Muscle of leg (tissue), 11 donors: ENCODE results near the gene ELP6. TPM values are rescaled to one million over a fixed set of nuclear protein-coding genes. Genes with fewer than 3 reads are reported as not detected.
"Not testable (repeated sequence)": the region's sequence is repeated elsewhere in the genome, so short reads cannot be mapped to it uniquely, and the experiment has no call there.

Source experiments
- DNase-seq: peaks from one replicate; pipeline ENCODE4 v3.0.0; 2013
- H3K27ac ChIP-seq: one replicate; pipeline ENCODE4 v1.5.1; 2013; ENCODE audit warnings: mild to moderate bottlenecking, low read length, control low read depth
- H3K27me3 ChIP-seq: one replicate; pipeline ENCODE4 v1.6.1; 2013; ENCODE audit warnings: low read length; ENCODE audit not compliant: control insufficient read depth, insufficient read depth
- H3K36me3 ChIP-seq: one replicate; pipeline ENCODE4 v1.6.1; 2013; ENCODE audit warnings: low read length; ENCODE audit not compliant: control insufficient read depth, insufficient read depth
- H3K4me1 ChIP-seq: one replicate; pipeline ENCODE4 v1.6.1; 2013; ENCODE audit warnings: low read length; ENCODE audit not compliant: control insufficient read depth, insufficient read depth
- H3K4me3 ChIP-seq: one replicate; pipeline ENCODE4 v1.5.1; 2013; ENCODE audit warnings: low read length, control low read depth
- H3K9me3 ChIP-seq: replicated peaks from 2 replicates; pipeline ENCODE4 v1.6.1; 2013; ENCODE audit warnings: low read depth, low read length; ENCODE audit not compliant: control insufficient read depth
- WGBS: methylation state at CpG from one replicate; pipeline ENCODE4 v1.1.5; 2013; ENCODE audit warnings: missing lambda C conversion rate; ENCODE audit not compliant: insufficient coverage; 5-methylcytosine and 5-hydroxymethylcytosine counted together
- polyA plus RNA-seq, 8 donors: library from polyadenylated mRNA; unstranded; fragments of 120-200 nt; gene quantifications; one replicate each; pipeline versions ENCODE4 v1.2.1 to v1.2.3, GENCODE V29; 2013; ENCODE audit warnings: inconsistent platforms in 1 of 8, low replicate concordance in 1 of 8; ENCODE audit not compliant: insufficient read length in 8 of 8, insufficient read depth in 1 of 8
- total RNA-seq: library from RNA; stranded (reverse); fragments of 120-200 nt; gene quantifications from one replicate; pipeline ENCODE4 v1.2.4, GENCODE V29; 2013

Gene ELP6
- total and polyA plus RNA-seq, 9 donors, result 26.9 to 33.9 (median 28.4) TPM

DNA sequence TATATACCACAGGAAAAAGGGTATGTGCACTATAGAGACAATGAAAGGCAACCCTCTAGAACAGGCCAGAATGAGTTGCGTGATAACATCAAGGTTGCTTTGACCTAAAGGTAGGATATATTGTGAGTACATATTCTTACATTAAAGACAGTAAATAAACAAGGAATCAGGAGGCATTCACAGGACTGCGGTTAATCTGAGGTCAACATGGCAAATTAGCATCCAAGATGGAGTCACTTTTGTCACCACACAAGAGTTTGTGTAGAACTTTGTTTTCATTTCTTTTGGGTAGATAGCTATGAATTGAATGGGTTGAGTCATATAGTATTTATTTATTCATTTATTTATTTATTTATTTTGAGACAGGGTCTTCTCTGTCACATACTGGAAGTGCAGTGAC is 26.2 kb downstream of the ELP6 start:
- no peak overlapping the region for H3K27ac ChIP-seq
- H3K9me3 ChIP-seq, result no peaks in the 10 kb centered on the region
- H3K36me3 ChIP-seq, result peaks cover 2% of the 10 kb centered on the region
- no peaks in the 10 kb centered on the region for H3K27me3 ChIP-seq
- no peak for DNase-seq
- no CpG with 5 or more reads among the region's 2 CpGs for WGBS
- H3K4me3 ChIP-seq, result no peak overlapping the region
- no peaks in the 10 kb centered on the region for H3K4me1 ChIP-seq

DNA sequence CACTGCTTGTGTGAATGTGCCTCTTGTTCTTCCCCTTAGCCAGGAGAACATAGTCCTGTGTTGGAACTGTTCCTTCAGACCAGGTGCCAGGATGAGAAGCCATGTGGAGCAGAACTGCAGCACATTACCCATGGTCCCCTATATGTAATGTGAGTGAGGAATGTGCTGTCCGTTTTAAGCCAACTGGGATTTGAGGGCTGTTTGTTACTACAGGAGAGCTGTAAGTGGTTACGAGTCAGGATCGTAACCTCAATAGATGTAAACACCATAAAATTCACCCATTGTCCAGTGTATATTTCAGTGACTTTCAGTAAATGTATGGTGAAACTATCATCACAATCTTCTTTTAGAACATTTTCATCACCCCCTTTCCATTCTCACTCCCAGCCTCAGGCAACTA is 27.7 kb downstream of the ELP6 start:
- Histone ChIP-seq H3K27me3 (no peaks in the 10 kb centered on the region), H3K4me3 (no peak overlapping the region), H3K36me3 (peaks cover 2% of the 10 kb centered on the region), H3K9me3 (no peaks in the 10 kb centered on the region), H3K4me1 (no peaks in the 10 kb centered on the region), H3K27ac (no peak overlapping the region)
- no CpG with 5 or more reads among the region's 3 CpGs for WGBS
- DNase-seq, result no peak

DNA sequence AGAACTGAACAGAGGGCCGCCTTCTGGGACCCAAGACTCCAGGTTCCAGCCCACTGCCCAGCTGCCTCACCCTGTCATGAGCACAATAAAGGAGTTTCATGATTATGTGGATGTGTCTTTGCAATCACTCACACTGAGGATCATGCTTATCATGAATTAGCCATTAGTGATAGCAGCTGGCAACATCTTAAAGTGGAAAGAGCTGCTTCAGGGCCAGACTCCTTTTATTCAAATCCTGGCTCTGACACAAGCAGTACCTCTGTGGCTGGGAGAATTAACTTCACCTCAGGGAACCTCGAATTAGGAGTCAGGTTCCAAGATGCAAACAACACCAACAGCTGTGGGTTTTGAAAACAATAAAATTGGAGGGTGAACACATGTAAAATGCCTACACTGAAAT is 31.1 kb downstream of the ELP6 start:
- H3K27me3 ChIP-seq, result no peaks in the 10 kb centered on the region
- H3K36me3 ChIP-seq, result no peaks in the 10 kb centered on the region
- no peak for DNase-seq

GRCh38 chr3:47481763-47482162 is 31.7 kb downstream of the ELP6 start:
- 48% methylated on average over 2 of the region's 4 CpGs for WGBS
- H3K27me3 ChIP-seq, H3K4me3 ChIP-seq, H3K36me3 ChIP-seq, H3K27ac ChIP-seq, H3K9me3 ChIP-seq, DNase-seq, H3K4me1 ChIP-seq: not testable (repeated sequence)

More for the DNA sequence above, 31.1 kb downstream of the ELP6 start:
- H3K27ac ChIP-seq, result no peak overlapping the region
- no CpG with 5 or more reads among the region's 2 CpGs for WGBS
- no peak overlapping the region for H3K4me3 ChIP-seq
- H3K4me1 ChIP-seq, result no peaks in the 10 kb centered on the region
- no peaks in the 10 kb centered on the region for H3K9me3 ChIP-seq

- not testable (repeated sequence) for H3K27ac ChIP-seq, H3K36me3 ChIP-seq, H3K4me1 ChIP-seq, H3K27me3 ChIP-seq, H3K4me3 ChIP-seq, H3K9me3 ChIP-seq, DNase-seq
- 96% methylated on average over 5 of the region's 6 CpGs for WGBS
Measured at GRCh38 chr3:47480267-47480666, 33.2 kb downstream of the ELP6 start.

DNA sequence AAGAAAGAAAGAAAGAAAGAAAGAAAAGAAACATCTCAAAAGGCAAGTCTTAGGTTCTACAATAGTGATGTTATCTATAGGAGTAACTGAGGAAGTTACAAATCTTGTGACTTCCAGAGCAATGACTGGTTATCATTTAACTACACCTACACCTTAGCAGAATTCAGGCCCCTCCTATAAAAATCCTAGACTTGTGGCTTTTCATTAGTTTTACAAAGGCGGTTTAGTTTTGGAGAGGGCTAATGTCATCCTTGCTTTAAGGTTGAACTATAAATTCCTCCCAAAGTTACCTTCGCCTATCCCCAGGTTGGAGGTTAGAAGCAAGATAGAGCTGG is 33.7 kb downstream of the ELP6 start:
- no peaks in the 10 kb centered on the region for H3K36me3 ChIP-seq
- no peak overlapping the region for H3K27ac ChIP-seq
- H3K4me1 ChIP-seq, result peaks cover 7% of the 10 kb centered on the region
- H3K9me3 ChIP-seq, result no peaks in the 10 kb centered on the region
- no peak for DNase-seq
- H3K4me3 ChIP-seq, result no peak overlapping the region
- no CpG with 5 or more reads among the region's 2 CpGs for WGBS
- H3K27me3 ChIP-seq, result no peaks in the 10 kb centered on the region

DNA sequence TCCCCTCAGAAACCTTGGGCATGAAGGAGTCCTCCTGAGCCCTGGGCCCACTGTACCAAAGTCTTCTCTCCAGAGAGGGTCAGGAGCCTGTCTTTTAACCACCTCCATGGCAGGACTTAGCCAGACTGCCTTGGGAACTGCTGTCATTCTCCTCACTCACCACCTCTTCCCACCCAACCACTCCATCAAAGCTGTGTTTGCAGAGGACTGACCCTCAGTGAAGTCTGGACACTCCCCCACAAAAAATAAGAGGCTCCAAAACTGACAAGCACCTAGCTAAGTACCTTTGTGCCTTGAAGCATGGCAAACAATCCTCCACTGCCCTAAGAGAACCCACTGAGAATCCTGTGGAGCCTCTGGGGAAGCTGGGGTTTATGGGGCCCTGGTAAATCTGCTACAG is 35.5 kb downstream of the ELP6 start:
- no peaks in the 10 kb centered on the region for H3K36me3 ChIP-seq
- no peaks in the 10 kb centered on the region for H3K9me3 ChIP-seq
- no peak for DNase-seq
- H3K27me3 ChIP-seq, result no peaks in the 10 kb centered on the region
- peaks cover 12% of the 10 kb centered on the region for H3K4me1 ChIP-seq
- no peak overlapping the region for H3K4me3 ChIP-seq
- H3K27ac ChIP-seq, result no peak overlapping the region

DNA sequence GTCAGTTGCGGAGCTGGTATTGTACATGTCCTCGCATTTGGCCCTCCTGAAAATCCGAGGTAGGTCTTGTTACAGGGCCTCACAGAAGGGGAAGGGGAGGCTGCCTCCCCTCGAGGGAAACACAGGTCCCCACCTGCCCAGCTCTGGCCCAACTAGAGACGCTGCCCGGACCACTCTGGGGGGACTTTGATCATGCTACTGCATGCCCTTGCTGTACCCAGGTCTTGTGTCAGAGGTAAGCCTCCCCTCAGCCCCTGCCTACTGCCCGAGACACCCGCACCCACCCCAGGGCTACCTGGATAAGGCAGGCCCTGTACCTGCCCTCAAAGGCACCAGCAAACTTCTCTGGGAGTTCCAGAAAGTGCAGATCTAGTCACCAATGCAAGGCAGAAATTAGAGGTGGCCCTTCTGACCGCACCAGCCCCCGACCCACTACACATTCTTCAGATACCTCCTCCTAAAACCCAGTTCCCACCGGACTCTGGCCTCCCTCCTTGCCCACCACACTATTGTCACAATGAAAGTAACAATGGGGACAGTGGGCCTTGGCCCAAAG is 36.8 kb downstream of the ELP6 start:
- 72% methylated on average over 7 of the region's 11 CpGs for WGBS
- Histone ChIP-seq H3K36me3 (no peaks in the 10 kb centered on the region), H3K4me1 (peaks cover 12% of the 10 kb centered on the region), H3K9me3 (no peaks in the 10 kb centered on the region), H3K27ac (no peak overlapping the region), H3K4me3 (no peak overlapping the region), H3K27me3 (no peaks in the 10 kb centered on the region)
- no peak for DNase-seq

DNA sequence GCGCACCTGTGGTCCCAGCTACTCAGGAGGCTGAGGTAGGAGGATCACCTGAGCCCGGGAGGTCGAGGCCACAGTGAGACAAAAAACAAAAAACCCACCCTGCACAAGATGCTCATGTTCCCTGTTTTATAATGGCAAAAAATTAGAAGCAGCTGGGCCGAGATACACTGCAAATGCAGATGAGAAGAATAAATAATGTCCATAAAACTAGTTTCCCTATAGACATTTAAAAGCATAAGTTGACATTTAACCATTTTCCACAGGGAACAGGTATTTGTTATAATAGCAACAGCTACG is 37.2 kb downstream of the ELP6 start:
- peak overlapping the region; percentile 58 for H3K4me3 ChIP-seq
- H3K9me3 ChIP-seq, result no peaks in the 10 kb centered on the region
- peaks cover 12% of the 10 kb centered on the region for H3K4me1 ChIP-seq
- H3K27me3 ChIP-seq, result no peaks in the 10 kb centered on the region
- peak overlapping the region; percentile 87 for H3K27ac ChIP-seq
- DNase-seq, result no peak
- H3K36me3 ChIP-seq, result no peaks in the 10 kb centered on the region
- no CpG with 5 or more reads among the region's 5 CpGs for WGBS

- peaks cover 12% of the 10 kb centered on the region for H3K4me1 ChIP-seq
- no peaks in the 10 kb centered on the region for H3K9me3 ChIP-seq
- H3K27ac ChIP-seq, result peak within 1 kb of the TSS; percentile 87
- no peaks in the 10 kb centered on the region for H3K36me3 ChIP-seq
- no peaks in the 10 kb centered on the region for H3K27me3 ChIP-seq
- peak; percentile 90 for DNase-seq
- H3K4me3 ChIP-seq, result peak within 1 kb of the TSS; percentile 58
- under 1% methylated on average over 81 of the region's 88 CpGs for WGBS
Measured at GRCh38 chr3:47475570-47476329, 37.8 kb downstream of the ELP6 start, which contains the start of gene SCAP. TSS of gene SCAP (minus strand) at chr3:47475941. CDS start at chr3:47442993, 32,948 bp downstream.
